ENCODE measurements around the gene HOXA3. TPM values are rescaled to one million over a fixed set of nuclear protein-coding genes. Genes with fewer than 3 reads are reported as not detected.

The HOXA3 gene
- polyA plus RNA-seq, 3 donors: not detected

DNA sequence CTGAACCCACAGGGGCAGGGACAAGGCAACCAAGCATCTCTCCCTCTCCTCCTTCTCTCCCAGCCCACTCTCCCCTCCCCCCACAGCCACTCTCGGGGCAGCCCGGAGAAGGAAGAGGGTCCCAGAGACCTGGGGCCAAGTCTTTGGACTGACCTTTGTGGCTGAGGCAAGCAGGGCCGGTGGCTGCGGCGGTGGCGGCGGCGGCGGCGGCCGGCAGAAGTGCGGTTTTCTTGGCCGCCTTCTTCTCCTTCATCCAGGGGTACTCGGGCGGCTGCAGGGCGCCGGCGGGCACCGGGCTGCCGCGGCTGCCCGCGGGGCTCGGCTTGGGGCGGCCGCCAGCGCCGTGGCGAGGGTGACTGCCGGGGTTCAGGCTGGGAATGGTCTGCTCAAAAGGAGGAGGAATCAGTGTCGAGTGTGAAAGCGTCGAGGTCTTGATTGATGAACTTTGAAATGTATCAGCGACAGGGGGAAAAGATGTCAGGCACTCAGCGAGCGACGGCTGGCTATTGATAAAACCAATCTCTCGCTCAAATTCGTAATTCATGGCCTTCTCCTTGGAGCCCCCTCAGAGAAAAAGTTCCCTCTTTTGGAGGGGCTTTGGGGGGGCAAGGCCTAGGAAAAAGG, 50.3 kb downstream of the HOXA3 start:
- H3K9ac ChIP-seq (ENCODE audit: insufficient read depth, low read length, poor library complexity, severe bottlenecking): no peak overlapping the region
- intact Hi-C loops (cut with micrococcal nuclease): no loop called here
- Mint-ChIP-seq H3K4me3 (peak overlapping the region in 1 of 2 donors; percentile 88), H3K27me3 (ENCODE audit: low read depth in 3 of 3) (peaks cover 76 to 96% (median 84%) of the 10 kb centered on the region in 3 donors), H3K9me3 (peaks cover 0 to 46% (median 19%) of the 10 kb centered on the region in 7 donors), H3K36me3 (peaks cover 54 to 57% of the 10 kb centered on the region in 2 donors), H3K4me1 (peaks cover 48% of the 10 kb centered on the region), H3K27ac (peak overlapping the region in 1 of 7 donors; percentile 3)
- no peak overlapping the region for H3K4me3 ChIP-seq (replicated peaks in 1 of 3; ENCODE audit: low read depth in 2 of 3, low read length in 3 of 3)
- H3K9me3 ChIP-seq (replicated peaks in 1 of 2; ENCODE audit: control insufficient read depth in 1 of 2, insufficient read depth in 1 of 2, low read length in 2 of 2): peaks cover 0 to 24% of the 10 kb centered on the region in 2 donors
- 5% methylated on average over 29 of the region's 39 CpGs for WGBS (ENCODE audit: insufficient coverage)
- peak overlapping the region; percentile 49 for H3K4me2 ChIP-seq (replicated peaks; ENCODE audit: extremely low read depth, low read length, poor library complexity, severe bottlenecking)
- peaks cover 56 to 92% of the 10 kb centered on the region in 2 donors for H3K27me3 ChIP-seq (ENCODE audit: control insufficient read depth in 2 of 2, insufficient read depth in 2 of 2, low read length in 2 of 2)
- TF ChIP-seq, protein P1, sequence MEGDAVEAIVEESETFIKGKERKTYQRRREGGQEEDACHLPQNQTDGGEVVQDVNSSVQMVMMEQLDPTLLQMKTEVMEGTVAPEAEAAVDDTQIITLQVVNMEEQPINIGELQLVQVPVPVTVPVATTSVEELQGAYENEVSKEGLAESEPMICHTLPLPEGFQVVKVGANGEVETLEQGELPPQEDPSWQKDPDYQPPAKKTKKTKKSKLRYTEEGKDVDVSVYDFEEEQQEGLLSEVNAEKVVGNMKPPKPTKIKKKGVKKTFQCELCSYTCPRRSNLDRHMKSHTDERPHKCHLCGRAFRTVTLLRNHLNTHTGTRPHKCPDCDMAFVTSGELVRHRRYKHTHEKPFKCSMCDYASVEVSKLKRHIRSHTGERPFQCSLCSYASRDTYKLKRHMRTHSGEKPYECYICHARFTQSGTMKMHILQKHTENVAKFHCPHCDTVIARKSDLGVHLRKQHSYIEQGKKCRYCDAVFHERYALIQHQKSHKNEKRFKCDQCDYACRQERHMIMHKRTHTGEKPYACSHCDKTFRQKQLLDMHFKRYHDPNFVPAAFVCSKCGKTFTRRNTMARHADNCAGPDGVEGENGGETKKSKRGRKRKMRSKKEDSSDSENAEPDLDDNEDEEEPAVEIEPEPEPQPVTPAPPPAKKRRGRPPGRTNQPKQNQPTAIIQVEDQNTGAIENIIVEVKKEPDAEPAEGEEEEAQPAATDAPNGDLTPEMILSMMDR (IDR thresholded peaks at IDR 0.05): no peak
- peaks cover 32 to 36% of the 10 kb centered on the region in 2 donors for H3K4me1 ChIP-seq (ENCODE audit: control insufficient read depth in 1 of 2, insufficient read depth in 2 of 2, low read length in 2 of 2)
- peaks cover 20% of the 10 kb centered on the region for H3K79me2 ChIP-seq (ENCODE audit: insufficient read depth, low read length)
- H2AFZ ChIP-seq (ENCODE audit: insufficient read depth, low read depth, low read length, poor library complexity, severe bottlenecking): no peak overlapping the region
- H4K20me1 ChIP-seq (ENCODE audit: insufficient read depth, low read length): peaks cover 82% of the 10 kb centered on the region
- DNase-seq: no peak
- H3K36me3 ChIP-seq (replicated peaks in 1 of 2; ENCODE audit: control insufficient read depth in 1 of 2, insufficient read depth in 2 of 2, low read length in 2 of 2): peaks cover 9 to 32% of the 10 kb centered on the region in 2 donors
- H3K27ac ChIP-seq (ENCODE audit: low read depth in 1 of 2, low read length in 2 of 2): no peak overlapping the region

GRCh38 chr7:27101171-27101956, 51.0 kb downstream of the HOXA3 start:
- intact Hi-C loops (cut with micrococcal nuclease): no loop called here
- Histone ChIP-seq H3K9ac (ENCODE audit: insufficient read depth, low read length, poor library complexity, severe bottlenecking) (no peak overlapping the region), H3K27me3 (ENCODE audit: control insufficient read depth in 2 of 2, insufficient read depth in 2 of 2, low read length in 2 of 2) (peaks cover 56 to 91% of the 10 kb centered on the region in 2 donors), H3K4me3 (replicated peaks in 1 of 3; ENCODE audit: low read depth in 2 of 3, low read length in 3 of 3) (no peak overlapping the region), H3K4me1 (ENCODE audit: control insufficient read depth in 1 of 2, insufficient read depth in 2 of 2, low read length in 2 of 2) (peaks cover 38 to 43% of the 10 kb centered on the region in 2 donors), H3K27ac (ENCODE audit: low read depth in 1 of 2, low read length in 2 of 2) (no peak overlapping the region), H3K9me3 (replicated peaks in 1 of 2; ENCODE audit: control insufficient read depth in 1 of 2, insufficient read depth in 1 of 2, low read length in 2 of 2) (peaks cover 0 to 24% of the 10 kb centered on the region in 2 donors), H3K4me2 (replicated peaks; ENCODE audit: extremely low read depth, low read length, poor library complexity, severe bottlenecking) (peak overlapping the region; percentile 49), H4K20me1 (ENCODE audit: insufficient read depth, low read length) (peaks cover 83% of the 10 kb centered on the region), H3K79me2 (ENCODE audit: insufficient read depth, low read length) (peaks cover 27% of the 10 kb centered on the region), H3K36me3 (replicated peaks in 1 of 2; ENCODE audit: control insufficient read depth in 1 of 2, insufficient read depth in 2 of 2, low read length in 2 of 2) (peaks cover 9 to 32% of the 10 kb centered on the region in 2 donors), H2AFZ (ENCODE audit: insufficient read depth, low read depth, low read length, poor library complexity, severe bottlenecking) (no peak overlapping the region)
- 98% methylated on average over 17 of the region's 25 CpGs for WGBS (ENCODE audit: insufficient coverage)
- Mint-ChIP-seq H3K4me1 (peaks cover 50% of the 10 kb centered on the region), H3K36me3 (peaks cover 54 to 57% of the 10 kb centered on the region in 2 donors), H3K27me3 (ENCODE audit: low read depth in 3 of 3) (peaks cover 77 to 94% (median 84%) of the 10 kb centered on the region in 3 donors), H3K4me3 (peak overlapping the region in 1 of 2 donors; percentile 79), H3K9me3 (peaks cover 0 to 46% (median 19%) of the 10 kb centered on the region in 7 donors), H3K27ac (no peak overlapping the region)
- TF ChIP-seq, protein P1 (IDR thresholded peaks at IDR 0.05): no peak
- peak in 1 of 3 donors; percentile 21 for DNase-seq

All from CD14-positive monocyte (primary cell).